HG03439 (cell line): ENCODE data around the gene RNF144B.
"Not testable (repeated sequence)": the region's sequence is repeated elsewhere in the genome, so short reads cannot be mapped to it uniquely, and the experiment has no call there.

Source experiments
- ATAC-seq: cut with Tn5 transposase; IDR thresholded peaks from one replicate; pipeline ENCODE4 v1.9.1; 2021; ENCODE audit warnings: mild to moderate bottlenecking, moderate library complexity; ENCODE audit not compliant: unreplicated experiment

RNF144B gene

GRCh38 chr6:18433059-18433458 is 45.9 kb downstream of the RNF144B start:
- ATAC-seq, result no peak

- no peak for ATAC-seq
Observed at GRCh38 chr6:18436341-18436740, 49.2 kb downstream of the RNF144B start.

- ATAC-seq, result no peak
Observed at GRCh38 chr6:18439581-18439980, 52.4 kb downstream of the RNF144B start.

- no peak for ATAC-seq
Observed at GRCh38 chr6:18441251-18441979, 54.3 kb downstream of the RNF144B start.

GRCh38 chr6:18444111-18444510 is 57.0 kb downstream of the RNF144B start:
- no peak for ATAC-seq

- ATAC-seq, result no peak
Observed at GRCh38 chr6:18445228-18445627, 58.1 kb downstream of the RNF144B start.

- ATAC-seq, result no peak
Observed at GRCh38 chr6:18446771-18447170, 59.6 kb downstream of the RNF144B start.

GRCh38 chr6:18447552-18447951 is 60.4 kb downstream of the RNF144B start:
- ATAC-seq, result no peak

GRCh38 chr6:18451756-18452155 is 64.6 kb downstream of the RNF144B start:
- ATAC-seq, result no peak

- no peak for ATAC-seq
Observed at GRCh38 chr6:18454446-18454845, 67.3 kb downstream of the RNF144B start.

GRCh38 chr6:18457065-18457737 is 70.1 kb downstream of the RNF144B start:
- ATAC-seq, result no peak

GRCh38 chr6:18458086-18458485 is 70.9 kb downstream of the RNF144B start:
- ATAC-seq, result not testable (repeated sequence)

- no peak for ATAC-seq
Observed at GRCh38 chr6:18463429-18463828, 76.3 kb downstream of the RNF144B start.

- ATAC-seq, result no peak
Observed at GRCh38 chr6:18464176-18464575, 77.0 kb downstream of the RNF144B start.

GRCh38 chr6:18465410-18466154 is 78.4 kb downstream of the RNF144B start:
- no peak for ATAC-seq

- ATAC-seq, result no peak
Observed at GRCh38 chr6:18467741-18468502, 80.8 kb downstream of the RNF144B start.

GRCh38 chr6:18468503-18468843 is 81.3 kb downstream of the RNF144B start:
- no peak for ATAC-seq

GRCh38 chr6:18469536-18469935 is 82.4 kb downstream of the RNF144B start:
- ATAC-seq, result no peak

GRCh38 chr6:18471232-18471964 is 84.2 kb downstream of the RNF144B start:
- no peak for ATAC-seq

GRCh38 chr6:18472941-18473340 is 85.8 kb downstream of the RNF144B start:
- no peak for ATAC-seq

GRCh38 chr6:18473755-18474154 is 86.6 kb downstream of the RNF144B start:
- no peak for ATAC-seq
